ENCODE measurements around the gene FBXW4. TPM values are rescaled to one million over a fixed set of nuclear protein-coding genes. Genes with fewer than 3 reads are reported as not detected.

The FBXW4 gene
- total and polyA plus RNA-seq, 2 of the 8 experiments (the other 6 are each of a cell fraction or from before 2014, with no cell fraction given) = 29.0 to 32.8 TPM

DNA sequence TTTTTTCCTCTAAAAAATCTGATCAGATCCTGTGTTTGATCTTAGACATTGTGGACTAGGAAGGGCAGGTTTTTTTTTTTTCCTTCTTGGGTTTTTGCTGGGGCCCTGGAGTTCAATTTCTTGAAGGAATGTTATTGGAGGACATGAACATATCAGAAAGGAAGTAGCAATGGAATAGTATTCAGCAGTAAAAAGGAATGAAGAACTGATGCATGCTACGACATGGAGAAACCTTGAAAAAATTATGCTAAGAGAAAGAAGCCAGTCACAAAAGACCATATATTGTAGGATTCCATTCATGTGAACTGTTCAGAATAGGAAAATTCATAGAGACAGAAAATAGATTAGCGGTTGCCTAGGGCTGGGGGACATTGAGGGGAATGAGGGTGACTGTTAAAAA, 47.0 kb upstream of the FBXW4 start:
- Histone ChIP-seq H3K27me3 (replicated peaks in 1 of 4; ENCODE audit: control insufficient read depth in 3 of 4, extremely low read depth in 1 of 4, insufficient read depth in 3 of 4, low read length in 3 of 4) (peaks cover 0 to 2% (median 0%) of the 10 kb centered on the region in 4 experiments; a peak in 1 of 7 replicates), H3K79me1 (ENCODE audit: low read depth, low read length) (no peaks in the 10 kb centered on the region), H3K56ac (replicated peaks; ENCODE audit: insufficient read length, low read depth, low read length) (no peak overlapping the region), H2AFZ (ENCODE audit: low read length) (no peak overlapping the region), H4K91ac (replicated peaks; ENCODE audit: insufficient read length, low read length) (no peak overlapping the region), H3K23me2 (ENCODE audit: low read depth, low read length) (no peaks in the 10 kb centered on the region; the same call in 1 of the 2 replicates), H3K23ac (ENCODE audit: insufficient read length) (no peak overlapping the region), H2BK15ac (ENCODE audit: low read length) (no peak overlapping the region), H2BK12ac (ENCODE audit: low read depth, low read length) (no peak overlapping the region), H3K14ac (ENCODE audit: insufficient read length) (no peak overlapping the region), H3K4me2 (ENCODE audit: insufficient read depth in 1 of 2, low read depth in 2 of 2, low read length in 2 of 2) (no peak overlapping the region), H3K9me3 (ENCODE audit: insufficient read depth in 2 of 2, low read depth in 1 of 2, low read length in 1 of 2) (no peaks in the 10 kb centered on the region; a peak in 1 of 4 replicates), H4K8ac (ENCODE audit: extremely low read depth, insufficient read depth, low read length) (no peak overlapping the region), H3K27ac (ENCODE audit: low read depth, low read length) (no peak overlapping the region), H2BK120ac (replicated peaks; ENCODE audit: low read depth, low read length) (no peak overlapping the region), H3K36me3 (ENCODE audit: control insufficient read depth in 2 of 4, insufficient read depth in 4 of 4, low read length in 3 of 4) (no peaks in the 10 kb centered on the region), H2BK20ac (ENCODE audit: low read length) (no peak overlapping the region), H4K5ac (ENCODE audit: insufficient read length, low read depth, low read length) (no peak overlapping the region), H3K4me3 (ENCODE audit: extremely low read depth in 1 of 4, insufficient read depth in 2 of 4, low read depth in 3 of 4, low read length in 4 of 4) (no peak overlapping the region), H3K4me1 (replicated peaks in 1 of 4; ENCODE audit: control insufficient read depth in 3 of 4, insufficient read depth in 4 of 4, low read length in 3 of 4) (no peaks in the 10 kb centered on the region), H2AK5ac (ENCODE audit: low read depth, low read length) (no peak overlapping the region), H2BK5ac (ENCODE audit: low read depth, low read length) (no peak overlapping the region), H3K9ac (replicated peaks in 1 of 4; ENCODE audit: extremely low read depth in 1 of 4, low read depth in 3 of 4, low read length in 3 of 4) (no peak overlapping the region), H3K18ac (ENCODE audit: extremely low read depth, low read length) (no peak overlapping the region), H4K20me1 (replicated peaks in 1 of 2; ENCODE audit: control insufficient read depth in 1 of 2, insufficient read depth in 2 of 2, low read length in 2 of 2) (no peaks in the 10 kb centered on the region), H3K4ac (replicated peaks; ENCODE audit: insufficient read length, low read depth, low read length) (no peak overlapping the region), H3K79me2 (ENCODE audit: control insufficient read depth in 1 of 2, insufficient read depth in 2 of 2, low read length in 2 of 2) (no peaks in the 10 kb centered on the region)
- DNase-seq (ENCODE audit: low read depth in 1 of 2, low spot score in 2 of 2) (no peak), FAIRE-seq (no peak)
- ChIA-PET CTCF (ENCODE audit: partially characterized antibody) (interaction anchor here (0.5 to 1.9 kb wide), 4 partner anchors 7 to 958 kb away, joined by 3 to 5 read pairs (median 4); no protein-coding TSS in a partner anchor), POLR2A (ENCODE audit: partially characterized antibody) (no interaction called here)
- TF ChIP-seq, protein P1, sequence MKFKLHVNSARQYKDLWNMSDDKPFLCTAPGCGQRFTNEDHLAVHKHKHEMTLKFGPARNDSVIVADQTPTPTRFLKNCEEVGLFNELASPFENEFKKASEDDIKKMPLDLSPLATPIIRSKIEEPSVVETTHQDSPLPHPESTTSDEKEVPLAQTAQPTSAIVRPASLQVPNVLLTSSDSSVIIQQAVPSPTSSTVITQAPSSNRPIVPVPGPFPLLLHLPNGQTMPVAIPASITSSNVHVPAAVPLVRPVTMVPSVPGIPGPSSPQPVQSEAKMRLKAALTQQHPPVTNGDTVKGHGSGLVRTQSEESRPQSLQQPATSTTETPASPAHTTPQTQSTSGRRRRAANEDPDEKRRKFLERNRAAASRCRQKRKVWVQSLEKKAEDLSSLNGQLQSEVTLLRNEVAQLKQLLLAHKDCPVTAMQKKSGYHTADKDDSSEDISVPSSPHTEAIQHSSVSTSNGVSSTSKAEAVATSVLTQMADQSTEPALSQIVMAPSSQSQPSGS (IDR thresholded peaks at IDR 0.05; ENCODE audit: low read length) = no peak
- TF ChIP-seq BRCA1 (IDR thresholded peaks at IDR 0.05; ENCODE audit: low read depth, low read length) (no peak), FOSL1 (IDR thresholded peaks at IDR 0.05; ENCODE audit: insufficient read depth, low read depth, low read length) (no peak), GABPA (IDR thresholded peaks at IDR 0.05; ENCODE audit: borderline replicate concordance, insufficient read depth, low read length) (no peak), BCL11A (IDR thresholded peaks at IDR 0.05; ENCODE audit: low read depth in 2 of 2, low read length in 2 of 2) (no peak), SP4 (IDR thresholded peaks at IDR 0.05; ENCODE audit: low read length) (no peak), ASH2L (IDR thresholded peaks at IDR 0.05; ENCODE audit: low read length) (no peak), RFX5 (IDR thresholded peaks at IDR 0.05; ENCODE audit: borderline replicate concordance, low read depth, low read length) (no peak), POLR2AphosphoS5 (IDR thresholded peaks at IDR 0.05; ENCODE audit: low read depth, low read length) (no peak), GTF2F1 (IDR thresholded peaks at IDR 0.05; ENCODE audit: borderline replicate concordance, low read depth, low read length) (no peak)
- 48% methylated on average over 2 of the region's 2 CpGs; no CpG with 5 or more reads in 1 of the 2 experiments for WGBS, 2 experiments (ENCODE audit: extremely low coverage in 1 of 2, insufficient coverage in 1 of 2, insufficient read length in 1 of 2, insufficient replicate concordance in 2 of 2, low coverage in 1 of 2, low lambda C conversion rate in 2 of 2, missing lambda C conversion rate in 1 of 2)

Data from H1 (cell line).